HG02852 (cell line): Measurements from ENCODE around the gene CTDP1.
"Not testable (repeated sequence)": the region's sequence is repeated elsewhere in the genome, so short reads cannot be mapped to it uniquely, and the experiment has no call there.

Source experiments
- ATAC-seq: cut with Tn5 transposase; IDR thresholded peaks from one replicate; pipeline ENCODE4 v1.9.1; 2021; ENCODE audit warnings: mild to moderate bottlenecking, moderate library complexity; ENCODE audit not compliant: unreplicated experiment

The CTDP1 gene

GRCh38 chr18:79738041-79738461 is 58.4 kb downstream of the CTDP1 start:
- ATAC-seq, result no peak

DNA sequence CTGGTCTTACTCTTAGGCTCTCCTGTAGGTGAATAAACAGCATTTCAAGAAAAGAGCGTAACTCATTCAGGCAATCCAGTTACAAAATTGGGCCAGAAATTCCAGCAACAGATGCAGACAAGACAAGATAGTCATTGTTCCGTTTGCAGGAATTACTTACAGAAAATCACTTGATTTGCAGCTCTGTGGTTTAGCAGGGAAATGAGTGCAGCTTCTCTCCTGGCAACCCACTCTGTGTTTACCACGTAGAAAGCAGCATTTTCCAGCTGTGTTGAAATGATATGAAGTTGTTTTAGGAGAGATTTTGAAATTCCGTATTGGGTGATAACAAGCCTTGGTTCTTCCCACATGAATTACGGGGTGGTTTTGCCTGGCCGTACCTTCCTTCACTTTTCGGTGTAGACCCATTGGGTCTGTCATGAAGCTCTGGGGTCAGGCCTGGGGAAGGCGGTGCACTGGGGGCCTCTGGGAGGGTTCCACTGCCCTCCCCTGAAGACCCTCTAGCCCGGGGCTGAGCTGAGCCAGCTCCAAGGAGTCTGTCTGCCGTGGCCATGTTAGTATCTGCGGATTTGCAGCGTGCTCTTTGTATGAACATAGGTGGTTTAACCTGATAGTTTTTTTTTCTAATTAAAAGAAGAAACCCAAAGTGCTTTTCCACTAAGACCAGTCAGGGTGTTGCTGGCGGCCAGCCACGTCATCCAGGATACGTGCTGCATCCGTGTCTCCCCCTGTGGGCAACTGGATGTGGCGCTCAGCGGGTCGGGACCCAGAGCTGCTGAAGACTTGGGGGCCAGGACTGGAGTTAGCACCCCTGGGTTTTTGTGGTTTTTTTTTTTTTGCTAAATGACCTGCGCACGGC is 59.2 kb downstream of the CTDP1 start:
- ATAC-seq, result no peak

GRCh38 chr18:79739440-79739778 is 59.8 kb downstream of the CTDP1 start:
- no peak for ATAC-seq

DNA sequence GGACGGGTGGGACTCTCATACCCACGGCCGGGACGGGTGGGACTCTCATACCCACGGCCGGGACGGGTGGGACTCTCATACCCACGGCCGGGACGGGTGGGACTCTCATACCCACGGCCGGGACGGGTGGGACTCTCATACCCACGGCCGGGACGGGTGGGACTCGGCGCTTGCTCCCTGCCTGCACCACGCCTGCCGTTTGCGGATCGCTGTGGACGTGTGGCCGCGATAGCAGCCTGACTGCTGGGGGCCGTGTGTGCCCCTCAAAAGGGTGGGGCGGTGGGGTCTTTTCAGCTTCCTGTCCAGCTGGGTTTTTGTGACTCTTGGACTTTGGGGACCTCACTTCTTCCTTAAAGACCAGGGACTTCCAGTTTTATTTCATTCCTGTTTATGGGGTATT is 60.4 kb downstream of the CTDP1 start:
- not testable (repeated sequence) for ATAC-seq

DNA sequence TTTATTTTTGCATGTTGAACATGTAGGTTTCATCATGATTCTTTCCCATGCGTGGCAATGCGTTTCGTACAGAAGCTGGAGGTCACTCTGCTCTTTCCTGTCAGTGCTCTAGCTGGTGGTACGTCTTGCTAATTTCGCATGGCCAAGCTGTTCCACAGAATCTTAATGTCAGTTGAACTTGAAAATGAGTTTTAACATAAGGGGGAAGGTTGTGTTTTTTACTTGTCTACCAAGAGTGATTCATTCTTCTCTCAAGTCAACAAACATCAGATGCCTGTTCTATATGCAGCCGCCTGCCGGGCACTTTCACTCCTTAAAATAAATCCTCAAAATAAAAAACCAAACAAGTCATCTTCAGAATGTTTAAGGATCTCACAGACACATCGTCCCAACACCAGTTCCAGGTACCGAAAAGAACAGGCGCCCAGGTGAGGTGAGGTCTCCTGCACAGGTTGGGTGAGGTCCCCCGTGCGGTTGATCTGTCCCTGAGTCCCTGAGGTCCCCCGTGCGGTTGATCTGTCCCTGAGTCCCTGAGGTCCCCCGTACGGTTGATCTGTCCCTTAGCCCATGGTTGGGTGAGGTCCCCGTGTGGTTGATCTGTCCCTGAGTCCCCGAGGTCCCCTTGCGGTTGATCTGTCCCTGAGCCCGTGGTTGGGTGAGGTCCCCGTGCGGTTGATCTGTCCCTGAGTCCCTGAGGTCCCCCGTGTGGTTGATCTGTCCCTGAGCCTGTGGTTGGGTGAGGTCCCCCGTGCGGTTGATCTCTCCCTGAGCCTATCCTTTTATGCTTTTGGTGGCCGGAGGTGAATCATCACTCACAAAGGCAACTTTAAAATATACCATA is 61.1 kb downstream of the CTDP1 start:
- ATAC-seq, result no peak

DNA sequence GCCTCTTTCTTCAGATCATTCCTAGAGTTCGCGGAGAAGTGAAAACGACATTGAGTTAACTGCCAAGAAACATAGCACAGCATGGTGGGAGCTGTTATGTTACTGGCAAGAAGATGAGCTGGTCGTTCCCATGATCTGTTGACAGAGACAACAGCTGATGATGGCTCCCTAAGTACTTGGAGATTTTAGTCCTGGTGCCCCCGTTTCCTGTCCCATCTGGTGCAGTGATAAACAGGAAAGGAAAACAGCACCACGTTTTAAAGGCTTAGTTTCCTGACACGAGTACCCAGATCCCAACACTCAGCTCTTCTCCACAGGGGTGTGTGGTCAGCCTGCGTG is 61.7 kb downstream of the CTDP1 start:
- no peak for ATAC-seq

- no peak for ATAC-seq
These were observed 62.5 kb downstream of the CTDP1 start for GRCh38 chr18:79742076-79742475.

DNA sequence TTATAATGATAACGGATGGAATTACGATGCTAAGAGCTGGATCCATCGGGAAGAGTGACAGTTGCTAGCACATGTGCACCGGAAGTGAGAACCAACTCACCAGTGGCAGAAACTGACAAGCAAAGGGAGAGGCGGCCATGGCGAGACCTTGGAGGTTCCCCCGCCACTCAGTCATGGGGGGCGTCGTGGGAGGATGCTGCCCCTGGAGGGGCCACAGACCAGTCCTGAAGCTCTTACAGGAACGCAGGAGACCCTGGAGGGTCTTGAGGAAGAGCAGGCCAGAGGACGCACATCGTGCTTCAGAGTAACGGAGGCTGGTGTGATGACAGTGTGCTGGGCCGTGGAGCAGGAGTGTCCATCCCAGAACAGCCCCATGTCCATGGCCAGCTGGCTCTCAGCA is 65.0 kb downstream of the CTDP1 start:
- ATAC-seq, result no peak

DNA sequence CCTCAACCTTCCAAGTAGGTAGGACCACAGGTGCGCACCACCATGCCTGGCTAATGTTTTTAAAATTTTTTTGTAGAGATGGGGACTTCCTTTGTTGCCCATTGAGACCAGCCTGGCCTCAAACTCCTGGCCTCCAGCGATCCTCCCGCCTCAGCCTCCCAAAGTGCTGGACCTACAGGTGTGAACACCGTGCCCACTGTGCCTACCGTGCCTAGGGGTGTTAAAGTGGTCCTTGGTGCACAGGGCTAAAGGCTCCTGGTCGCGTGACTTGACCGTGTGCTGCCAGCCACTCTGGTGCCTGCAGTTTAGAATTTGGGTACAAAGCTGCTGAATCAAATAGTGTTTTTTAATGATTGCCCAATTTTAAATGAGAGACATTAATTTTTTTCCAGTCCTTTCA is 67.1 kb downstream of the CTDP1 start:
- no peak for ATAC-seq

DNA sequence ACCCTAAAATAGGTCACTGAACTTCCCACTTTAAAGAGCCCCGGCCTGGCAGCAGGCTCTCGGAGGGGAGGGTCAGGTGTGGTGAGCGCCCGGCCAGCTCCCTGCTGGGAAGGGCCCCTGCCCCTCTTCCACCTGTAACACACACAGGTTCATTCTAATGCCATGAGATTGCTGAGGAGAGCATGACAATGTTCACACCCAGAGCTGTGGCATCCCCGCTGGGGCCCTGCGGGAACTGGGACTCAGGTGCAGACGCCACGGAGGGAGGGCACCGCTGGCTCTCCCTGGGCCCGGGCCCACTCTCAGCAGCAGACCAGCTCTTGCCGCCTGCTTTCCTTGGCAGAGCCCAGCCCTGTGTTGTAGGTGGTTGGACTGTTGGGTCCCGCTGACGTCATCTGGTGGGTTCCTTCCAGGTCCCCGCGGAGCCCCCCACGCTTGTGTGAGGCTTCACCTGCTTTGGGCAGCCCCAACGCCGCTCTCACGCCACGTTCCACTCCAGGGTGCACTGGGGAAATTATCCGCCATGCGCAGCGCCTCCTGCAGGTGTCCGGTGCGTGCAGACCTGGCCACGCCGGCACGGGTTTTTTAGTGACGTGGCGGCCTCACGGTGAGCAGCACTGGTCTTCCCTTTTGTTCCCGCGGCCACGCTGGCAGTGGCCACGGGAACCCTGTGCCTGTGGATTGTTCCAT is 67.7 kb downstream of the CTDP1 start:
- ATAC-seq, result no peak

GRCh38 chr18:79748321-79749180 is 68.9 kb downstream of the CTDP1 start:
- no peak for ATAC-seq

- ATAC-seq, result no peak
These were observed 69.9 kb downstream of the CTDP1 start for GRCh38 chr18:79749251-79750191.

- no peak for ATAC-seq
These were observed 71.5 kb downstream of the CTDP1 start for GRCh38 chr18:79750980-79751571.

GRCh38 chr18:79751918-79752578 is 72.4 kb downstream of the CTDP1 start:
- not testable (repeated sequence) for ATAC-seq

- ATAC-seq, result not testable (repeated sequence)
These were observed 73.3 kb downstream of the CTDP1 start for GRCh38 chr18:79752946-79753345.

- no peak for ATAC-seq
These were observed 73.8 kb downstream of the CTDP1 start for GRCh38 chr18:79753391-79753851.

GRCh38 chr18:79754022-79754761 is 74.6 kb downstream of the CTDP1 start:
- ATAC-seq, result no peak

- ATAC-seq, result no peak
These were observed 75.3 kb downstream of the CTDP1 start for GRCh38 chr18:79754831-79755351.
